GM23338 (cell line): ENCODE data around the gene MCC. TPM values are rescaled to one million over a fixed set of nuclear protein-coding genes. Genes with fewer than 3 reads are reported as not detected.

ENCODE experiments used
- ATAC-seq: fragments of 200-7000 bp; cut with Tn5 transposase; 3 replicates; pipeline ENCODE4 v1.9.1; 2020
- DNase-seq: peaks from one replicate; pipeline ENCODE4 v3.0.0-alpha.2; 2015; ENCODE audit warnings: low spot score
- H2AFZ ChIP-seq: fragments of 200-600 bp; sonication (generic); 2 replicates; pipeline ENCODE4 v1.8.0; 2016; ENCODE audit warnings: antibody characterized with exemption, mild to moderate bottlenecking, moderate library complexity
- H3F3A ChIP-seq: fragments of 200-600 bp; sonication (generic); replicated peaks from 2 replicates; pipeline ENCODE4 v1.8.0; 2017; ENCODE audit warnings: antibody characterized with exemption, mixed run types, low read depth
- H3K27ac ChIP-seq: fragments of 200-600 bp; sonication (generic); 2 replicates; pipeline ENCODE4 v1.6.1; 2016; ENCODE audit warnings: low read depth
- H3K27me3 ChIP-seq: fragments of 200-600 bp; sonication (generic); 2 replicates; pipeline ENCODE4 v1.8.0; 2016; ENCODE audit warnings: mild to moderate bottlenecking, mixed run types, moderate library complexity; ENCODE audit not compliant: insufficient read depth
- H3K36me3 ChIP-seq: fragments of 200-600 bp; sonication (generic); 2 replicates; pipeline ENCODE4 v1.8.0; 2016; ENCODE audit warnings: mild to moderate bottlenecking; ENCODE audit not compliant: insufficient read depth
- H3K4me1 ChIP-seq: fragments of 200-600 bp; sonication (generic); 2 replicates; pipeline ENCODE4 v1.8.0; 2016; ENCODE audit warnings: mild to moderate bottlenecking, moderate library complexity; ENCODE audit not compliant: insufficient read depth
- H3K4me2 ChIP-seq: fragments of 200-600 bp; sonication (generic); 2 replicates; pipeline ENCODE4 v1.7.1; 2017; ENCODE audit warnings: mixed run types
- H3K4me3 ChIP-seq: fragments of 200-600 bp; sonication (generic); 2 replicates; pipeline ENCODE4 v1.6.1; 2016; ENCODE audit warnings: mixed run types
- H3K79me2 ChIP-seq: fragments of 200-600 bp; sonication (generic); replicated peaks from 2 replicates; pipeline ENCODE4 v1.8.0; 2017; ENCODE audit warnings: mild to moderate bottlenecking; ENCODE audit not compliant: insufficient read depth
- H3K9me2 ChIP-seq: fragments of 200-600 bp; sonication (generic); 2 replicates; pipeline ENCODE4 v1.8.0; 2017; ENCODE audit not compliant: insufficient read depth
- H4K20me1 ChIP-seq: fragments of 200-600 bp; sonication (generic); replicated peaks from 2 replicates; pipeline ENCODE4 v1.8.0; 2017; ENCODE audit warnings: mild to moderate bottlenecking; ENCODE audit not compliant: insufficient read depth
- H3K27ac Mint-ChIP-seq: 2 replicates; pipeline ENCODE4 v1.8.0; 2020; ENCODE audit warnings: inconsistent platforms, mild to moderate bottlenecking, moderate library complexity, mixed read lengths
- H3K27me3 Mint-ChIP-seq: 3 replicates; pipeline ENCODE4 v1.8.0; 2022; ENCODE audit warnings: low read depth, mild to moderate bottlenecking, moderate library complexity, mixed read lengths, inconsistent platforms; ENCODE audit not compliant: insufficient read depth, poor library complexity
- H3K36me3 Mint-ChIP-seq: 3 replicates; pipeline ENCODE4 v1.8.0; 2021; ENCODE audit warnings: low read depth, mild to moderate bottlenecking, inconsistent platforms, moderate library complexity, mixed read lengths
- H3K4me1 Mint-ChIP-seq: 3 replicates; pipeline ENCODE4 v1.8.0; 2020; ENCODE audit warnings: mild to moderate bottlenecking, inconsistent platforms, mixed read lengths
- H3K4me3 Mint-ChIP-seq: 3 replicates; pipeline ENCODE4 v1.8.0; 2021; ENCODE audit warnings: moderate library complexity, mild to moderate bottlenecking, inconsistent platforms, mixed read lengths
- H3K9me3 Mint-ChIP-seq: 3 replicates; pipeline ENCODE4 v1.8.0; 2020; ENCODE audit warnings: moderate library complexity, mild to moderate bottlenecking, inconsistent platforms, mixed read lengths
- CREB1 ChIP-seq: fragments of 250-450 bp; sonication (Bioruptor Pico); IDR thresholded peaks from 2 replicates; pipeline ENCODE4 v1.5.0; 2020; ENCODE audit warnings: low read depth, mild to moderate bottlenecking, moderate library complexity
- EZH2 ChIP-seq: fragments of 200-600 bp; sonication (generic); IDR thresholded peaks from one replicate; pipeline ENCODE4 v1.8.0; 2017; ENCODE audit warnings: antibody characterized with exemption, mild to moderate bottlenecking, low read depth; ENCODE audit not compliant: unreplicated experiment
- EZH2phosphoT487 ChIP-seq: fragments of 200-600 bp; sonication (generic); IDR thresholded peaks from one replicate; pipeline ENCODE4 v1.8.1; 2018; ENCODE audit warnings: antibody characterized with exemption; ENCODE audit not compliant: unreplicated experiment
- JUNB ChIP-seq: IDR thresholded peaks from one replicate; pipeline ENCODE4 v1.6.1; 2016; ENCODE audit warnings: antibody characterized with exemption; ENCODE audit not compliant: unreplicated experiment
- NANOG ChIP-seq: IDR thresholded peaks from 2 replicates; pipeline ENCODE4 v1.6.1; 2016; ENCODE audit warnings: antibody characterized with exemption, borderline replicate concordance
- ZNF114 ChIP-seq: fragments of 250-450 bp; sonication (Bioruptor Pico); IDR thresholded peaks from 2 replicates; pipeline ENCODE4 v1.5.0; 2020; ENCODE audit warnings: mild to moderate bottlenecking, moderate library complexity
- polyA plus RNA-seq: library from polyadenylated mRNA; unstranded; fragments of >200 nt; fragmentation: Nextera tagmentation; extraction: Ambion mirVana; gene quantifications from 2 replicates; pipeline ENCODE4 v1.2.1, GENCODE V29; 2016
- total RNA-seq: library from RNA; depleted of rRNA; stranded (reverse); fragments of >200 nt; shearing (Covaris generic); gene quantifications from 2 replicates; pipeline ENCODE4 v1.2.3, GENCODE V29; 2014
- TF ChIP-seq, protein P1 (sequence below), 2 experiments: fragments of 200-600 bp in 1 of 2; sonication (generic) in 1 of 2; conservative IDR thresholded peaks; 2 replicates each; pipeline versions ENCODE4 v1.5.1 to v1.6.1; 2016 to 2017; ENCODE audit warnings: antibody characterized with exemption in 2 of 2, low read depth in 2 of 2, mild to moderate bottlenecking in 2 of 2, moderate library complexity in 1 of 2
- TF ChIP-seq, protein P2 (sequence below): IDR thresholded peaks from 2 replicates; pipeline ENCODE4 v1.6.1; 2016; ENCODE audit warnings: antibody characterized with exemption

MCC gene
- total and polyA plus RNA-seq, 2 experiments from 2014 or later = 3.8 to 10.1 TPM

DNA sequence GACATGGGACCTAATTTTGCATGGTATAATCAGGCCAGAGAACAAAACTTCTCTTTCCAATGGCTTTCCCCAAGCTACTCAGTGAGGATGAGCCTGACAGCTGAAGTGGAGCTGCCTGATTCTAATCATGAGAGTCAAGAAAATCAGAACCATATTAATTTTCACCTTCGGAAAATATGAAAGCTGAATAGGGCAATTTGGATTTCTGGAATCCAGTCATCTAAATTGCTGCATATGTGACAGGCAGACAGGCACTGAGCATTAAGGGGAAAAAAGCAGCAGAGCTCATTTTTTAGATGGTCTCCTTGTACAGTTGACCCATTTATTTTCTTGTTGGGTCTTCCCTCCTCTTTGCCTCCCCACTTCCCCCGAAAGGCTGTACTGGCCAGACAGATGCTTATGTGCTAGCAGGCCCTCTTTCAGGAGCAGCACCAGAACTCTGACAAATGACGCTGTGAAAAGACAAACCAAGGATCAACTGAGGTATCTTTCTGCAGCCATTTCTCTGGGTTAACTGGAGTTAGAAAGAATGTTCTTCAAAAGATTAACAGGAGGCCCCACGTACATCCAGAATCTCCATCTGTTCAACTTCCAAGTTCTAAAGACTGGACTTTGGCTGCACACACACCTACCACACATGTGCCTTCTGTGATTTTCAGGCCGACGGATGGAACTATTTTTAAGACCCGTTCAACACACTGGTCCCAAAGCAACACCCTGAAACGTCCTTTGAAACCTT is 336.4 kb downstream of the MCC start:
- H3K79me2 ChIP-seq = no peaks in the 10 kb centered on the region
- Mint-ChIP-seq H3K9me3 (no peaks in the 10 kb centered on the region), H3K27me3 (no peaks in the 10 kb centered on the region), H3K36me3 (no peaks in the 10 kb centered on the region), H3K27ac (no peak overlapping the region), H3K4me1 (peaks cover 21% of the 10 kb centered on the region), H3K4me3 (no peak overlapping the region)
- H3K4me1 ChIP-seq = peaks cover 10% of the 10 kb centered on the region
- H3K9me2 ChIP-seq = no peaks in the 10 kb centered on the region
- no peak overlapping the region for H3K27ac ChIP-seq
- no peak overlapping the region for H3K4me2 ChIP-seq
- no peaks in the 10 kb centered on the region for H3K27me3 ChIP-seq
- no peak overlapping the region for H2AFZ ChIP-seq
- H3K36me3 ChIP-seq = no peaks in the 10 kb centered on the region
- H4K20me1 ChIP-seq = no peaks in the 10 kb centered on the region
- ATAC-seq (no peak), DNase-seq (no peak)
- H3K4me3 ChIP-seq = no peak overlapping the region
- TF ChIP-seq, protein P1, sequence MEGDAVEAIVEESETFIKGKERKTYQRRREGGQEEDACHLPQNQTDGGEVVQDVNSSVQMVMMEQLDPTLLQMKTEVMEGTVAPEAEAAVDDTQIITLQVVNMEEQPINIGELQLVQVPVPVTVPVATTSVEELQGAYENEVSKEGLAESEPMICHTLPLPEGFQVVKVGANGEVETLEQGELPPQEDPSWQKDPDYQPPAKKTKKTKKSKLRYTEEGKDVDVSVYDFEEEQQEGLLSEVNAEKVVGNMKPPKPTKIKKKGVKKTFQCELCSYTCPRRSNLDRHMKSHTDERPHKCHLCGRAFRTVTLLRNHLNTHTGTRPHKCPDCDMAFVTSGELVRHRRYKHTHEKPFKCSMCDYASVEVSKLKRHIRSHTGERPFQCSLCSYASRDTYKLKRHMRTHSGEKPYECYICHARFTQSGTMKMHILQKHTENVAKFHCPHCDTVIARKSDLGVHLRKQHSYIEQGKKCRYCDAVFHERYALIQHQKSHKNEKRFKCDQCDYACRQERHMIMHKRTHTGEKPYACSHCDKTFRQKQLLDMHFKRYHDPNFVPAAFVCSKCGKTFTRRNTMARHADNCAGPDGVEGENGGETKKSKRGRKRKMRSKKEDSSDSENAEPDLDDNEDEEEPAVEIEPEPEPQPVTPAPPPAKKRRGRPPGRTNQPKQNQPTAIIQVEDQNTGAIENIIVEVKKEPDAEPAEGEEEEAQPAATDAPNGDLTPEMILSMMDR (conservative IDR thresholded peaks at IDR 0.05; ENCODE audit: low read depth in 2 of 2) = no peak
- no peak for TF ChIP-seq EZH2phosphoT487
- TF ChIP-seq NANOG = no peak
- TF ChIP-seq EZH2 = no peak
- no peak for TF ChIP-seq CREB1 (CRISPR knock-in tag)
- TF ChIP-seq ZNF114 = no peak
- H3F3A ChIP-seq = no peaks in the 10 kb centered on the region

DNA sequence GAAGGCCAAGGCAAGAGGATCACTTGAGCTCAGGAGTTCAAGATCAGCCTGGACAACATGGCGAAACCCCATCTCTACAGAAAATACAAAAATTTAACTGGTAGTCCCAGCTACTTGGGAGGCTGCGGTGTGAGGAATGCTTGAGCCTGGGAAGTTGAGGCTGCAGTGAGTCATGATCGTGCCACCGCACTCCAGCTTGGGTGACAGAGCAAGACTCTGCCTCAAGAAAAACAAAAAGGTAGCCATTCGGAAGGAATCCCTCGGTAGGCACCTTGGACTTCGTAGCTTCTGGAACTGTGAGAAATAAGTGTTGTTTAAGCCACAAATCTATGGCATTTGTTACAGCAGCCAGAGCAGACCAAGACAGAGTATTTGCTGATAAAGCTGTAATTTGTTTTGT is 337.4 kb downstream of the MCC start:
- no peak overlapping the region for H2AFZ ChIP-seq
- H3K79me2 ChIP-seq = no peaks in the 10 kb centered on the region
- Mint-ChIP-seq H3K27me3 (no peaks in the 10 kb centered on the region), H3K4me1 (peaks cover 21% of the 10 kb centered on the region), H3K9me3 (no peaks in the 10 kb centered on the region), H3K36me3 (no peaks in the 10 kb centered on the region), H3K27ac (no peak overlapping the region), H3K4me3 (no peak overlapping the region)
- H3K27ac ChIP-seq = no peak overlapping the region
- ATAC-seq = no peak
- no peak for DNase-seq
- no peaks in the 10 kb centered on the region for H3K27me3 ChIP-seq
- no peak overlapping the region for H3K4me2 ChIP-seq
- H3F3A ChIP-seq = no peaks in the 10 kb centered on the region
- H4K20me1 ChIP-seq = no peaks in the 10 kb centered on the region
- peaks cover 10% of the 10 kb centered on the region for H3K4me1 ChIP-seq
- no peak overlapping the region for H3K4me3 ChIP-seq
- no peaks in the 10 kb centered on the region for H3K36me3 ChIP-seq
- TF ChIP-seq EZH2 = no peak
- no peak for TF ChIP-seq NANOG
- no peak for TF ChIP-seq JUNB
- TF ChIP-seq, protein P2, sequence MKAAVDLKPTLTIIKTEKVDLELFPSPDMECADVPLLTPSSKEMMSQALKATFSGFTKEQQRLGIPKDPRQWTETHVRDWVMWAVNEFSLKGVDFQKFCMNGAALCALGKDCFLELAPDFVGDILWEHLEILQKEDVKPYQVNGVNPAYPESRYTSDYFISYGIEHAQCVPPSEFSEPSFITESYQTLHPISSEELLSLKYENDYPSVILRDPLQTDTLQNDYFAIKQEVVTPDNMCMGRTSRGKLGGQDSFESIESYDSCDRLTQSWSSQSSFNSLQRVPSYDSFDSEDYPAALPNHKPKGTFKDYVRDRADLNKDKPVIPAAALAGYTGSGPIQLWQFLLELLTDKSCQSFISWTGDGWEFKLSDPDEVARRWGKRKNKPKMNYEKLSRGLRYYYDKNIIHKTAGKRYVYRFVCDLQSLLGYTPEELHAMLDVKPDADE = no peak
- H3K9me2 ChIP-seq = no peaks in the 10 kb centered on the region
